Esophagus muscularis mucosa (tissue), 4 donors: ENCODE measurements around the gene DLG4. TPM values are rescaled to one million over a fixed set of nuclear protein-coding genes. Genes with fewer than 3 reads are reported as not detected.
A peak's percentile ranks its signal among the peaks of the same experiment; 100 is the strongest.
"Not testable (repeated sequence)": the region's sequence is repeated elsewhere in the genome, so short reads cannot be mapped to it uniquely, and the experiment has no call there.

ENCODE experiments used
- DNase-seq: peaks from one replicate; pipeline ENCODE4 v3.0.0-alpha.2; 2017; ENCODE audit errors: extremely low spot score
- H3K27ac ChIP-seq, 4 donors: fragments of 200-600 bp; sonication (generic); replicated peaks in 1 of 4; 1 replicate in 3 of 4; 2 replicates in 1 of 4; pipeline ENCODE4 v1.5.1; 2016 to 2019; ENCODE audit warnings: mild to moderate bottlenecking in 1 of 4
- H3K27me3 ChIP-seq, 4 donors: fragments of 200-600 bp; sonication (generic); one replicate each; pipeline versions ENCODE4 v1.5.1 to v1.6.0; 2016 to 2019
- H3K36me3 ChIP-seq, 4 donors: fragments of 200-600 bp; sonication (generic); one replicate each; pipeline ENCODE4 v1.5.1; 2016 to 2019
- H3K4me1 ChIP-seq, 4 donors: fragments of 200-600 bp; sonication (generic); one replicate each; pipeline ENCODE4 v1.5.1; 2016 to 2019
- H3K4me3 ChIP-seq, 4 donors: fragments of 200-600 bp; sonication (generic); 1 replicate in 2 of 4; 2 replicates in 2 of 4; pipeline ENCODE4 v1.5.1; 2016 to 2019; ENCODE audit warnings: mild to moderate bottlenecking in 4 of 4, moderate library complexity in 1 of 4
- H3K9me3 ChIP-seq, 4 donors: fragments of 200-600 bp; sonication (generic); 1 replicate in 3 of 4; 2 replicates in 1 of 4; pipeline ENCODE4 v1.5.1; 2016 to 2019
- EP300 ChIP-seq: sonication (generic); formaldehyde crosslinking; IDR thresholded peaks from one replicate; pipeline ENCODE4 v1.6.1; 2017; ENCODE audit warnings: antibody characterized with exemption
- POLR2A ChIP-seq: fragments of 450-650 bp; IDR thresholded peaks from one replicate; pipeline ENCODE4 v1.6.1; 2017; ENCODE audit warnings: antibody characterized with exemption, moderate library complexity, mild to moderate bottlenecking, low read depth
- POLR2AphosphoS5 ChIP-seq, 2 donors: sonication (generic); formaldehyde crosslinking; IDR thresholded peaks; one replicate each; pipeline ENCODE4 v1.6.1; 2017; ENCODE audit warnings: antibody characterized with exemption in 2 of 2
- WGBS: methylation state at CpG from one replicate; pipeline ENCODE4 v1.1.5; 2018; 5-methylcytosine and 5-hydroxymethylcytosine counted together
- intact Hi-C: fragments of 100-400 bp; cut with DNase I; formaldehyde crosslinking; loops from one replicate; pipeline ENCODE4 v1.15.1; 2023
- total RNA-seq, 4 donors: library from RNA; depleted of rRNA; stranded (reverse); fragments of >200 nt; gene quantifications; one replicate each; pipeline versions ENCODE4 v1.1.0 to v1.2.1, GENCODE V29; 2016
- TF ChIP-seq, protein P1 (sequence below), 3 experiments: fragments of 200-600 bp in 2 of 3; fragments of 450-650 bp in 1 of 3; sonication (generic) in 2 of 3; IDR thresholded peaks; one replicate each; pipeline ENCODE4 v1.5.1; 2017 to 2019; ENCODE audit warnings: antibody characterized with exemption in 3 of 3, mild to moderate bottlenecking in 2 of 3, moderate library complexity in 1 of 3

Gene DLG4
- total RNA-seq, 4 donors from 2014 or later: 12.3 to 21.4 (median 16.5) TPM

DNA sequence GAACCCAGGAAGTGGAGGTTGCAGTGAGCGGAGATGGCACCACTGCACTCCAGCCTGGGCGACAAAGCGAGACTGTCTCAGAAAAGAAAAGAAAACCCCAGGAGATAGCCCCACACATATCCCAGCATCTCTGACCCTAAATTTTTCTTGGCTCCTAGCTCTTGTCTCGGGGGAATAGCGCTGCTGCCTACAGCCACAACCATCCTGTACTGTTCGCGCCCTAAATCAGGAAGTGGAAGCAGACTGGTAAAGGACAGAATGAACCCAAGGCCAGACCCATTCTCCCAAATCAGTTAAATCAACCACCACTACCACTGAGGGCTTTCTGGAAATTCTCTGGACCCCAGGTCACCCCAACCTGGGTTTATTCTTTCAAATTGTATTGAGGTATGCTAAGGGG is 30.2 kb upstream of the DLG4 start:
- Histone ChIP-seq H3K9me3 (no peaks in the 10 kb centered on the region), H3K27me3 (no peaks in the 10 kb centered on the region), H3K27ac (peak overlapping the region in 3 of 4 donors; percentile 98 to 100 (median 99)), H3K36me3 (peaks cover 24 to 34% (median 32%) of the 10 kb centered on the region in 4 donors), H3K4me3 (peak overlapping the region; percentile 78 to 98 (median 96)), H3K4me1 (peaks cover 36 to 52% (median 45%) of the 10 kb centered on the region in 4 donors)
- WGBS: 86% methylated on average over 7 of the region's 7 CpGs
- intact Hi-C loops: loop anchor here (10.0 kb wide), 1 partner anchor 305 kb away; the partner anchor contains the start of gene TNFSF13
- DNase-seq: no peak
- TF ChIP-seq, protein P1, sequence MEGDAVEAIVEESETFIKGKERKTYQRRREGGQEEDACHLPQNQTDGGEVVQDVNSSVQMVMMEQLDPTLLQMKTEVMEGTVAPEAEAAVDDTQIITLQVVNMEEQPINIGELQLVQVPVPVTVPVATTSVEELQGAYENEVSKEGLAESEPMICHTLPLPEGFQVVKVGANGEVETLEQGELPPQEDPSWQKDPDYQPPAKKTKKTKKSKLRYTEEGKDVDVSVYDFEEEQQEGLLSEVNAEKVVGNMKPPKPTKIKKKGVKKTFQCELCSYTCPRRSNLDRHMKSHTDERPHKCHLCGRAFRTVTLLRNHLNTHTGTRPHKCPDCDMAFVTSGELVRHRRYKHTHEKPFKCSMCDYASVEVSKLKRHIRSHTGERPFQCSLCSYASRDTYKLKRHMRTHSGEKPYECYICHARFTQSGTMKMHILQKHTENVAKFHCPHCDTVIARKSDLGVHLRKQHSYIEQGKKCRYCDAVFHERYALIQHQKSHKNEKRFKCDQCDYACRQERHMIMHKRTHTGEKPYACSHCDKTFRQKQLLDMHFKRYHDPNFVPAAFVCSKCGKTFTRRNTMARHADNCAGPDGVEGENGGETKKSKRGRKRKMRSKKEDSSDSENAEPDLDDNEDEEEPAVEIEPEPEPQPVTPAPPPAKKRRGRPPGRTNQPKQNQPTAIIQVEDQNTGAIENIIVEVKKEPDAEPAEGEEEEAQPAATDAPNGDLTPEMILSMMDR (IDR thresholded peaks at IDR 0.05): no peak
- no peak for TF ChIP-seq EP300
- no peak for TF ChIP-seq POLR2A

DNA sequence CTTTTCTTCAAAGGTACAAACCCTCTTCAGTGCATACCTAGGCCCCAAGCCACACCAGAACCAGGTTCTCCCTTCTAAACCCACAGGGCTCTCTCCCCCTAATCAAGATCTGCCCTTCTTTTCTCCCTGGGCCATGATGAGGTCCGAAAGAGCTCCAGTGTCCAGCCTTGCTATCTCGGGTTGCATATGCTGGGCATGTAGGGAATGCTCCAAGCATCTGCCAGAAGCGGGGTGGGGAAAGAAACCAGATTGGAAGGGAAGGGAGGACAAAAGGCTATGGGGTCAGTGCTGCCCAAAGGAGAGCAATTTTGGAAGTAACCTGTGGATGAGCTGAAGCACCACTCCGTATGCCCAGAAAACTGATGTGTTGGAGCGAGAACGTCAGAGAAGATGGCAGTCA is 29.6 kb upstream of the DLG4 start:
- 75% methylated on average over 6 of the region's 6 CpGs for WGBS
- TF ChIP-seq, protein P1 (IDR thresholded peaks at IDR 0.05): no peak
- TF ChIP-seq POLR2A: no peak
- no peak for TF ChIP-seq POLR2AphosphoS5 (IDR thresholded peaks at IDR 0.05)
- no peak for TF ChIP-seq EP300
- no peak for DNase-seq
- Histone ChIP-seq H3K4me1 (peaks cover 36 to 53% (median 45%) of the 10 kb centered on the region in 4 donors), H3K9me3 (no peaks in the 10 kb centered on the region), H3K27ac (peak overlapping the region in 1 of 4 donors; percentile 10), H3K27me3 (no peaks in the 10 kb centered on the region), H3K4me3 (peak overlapping the region in 1 of 4 donors; percentile 95), H3K36me3 (peaks cover 24 to 34% (median 32%) of the 10 kb centered on the region in 4 donors)
- intact Hi-C loops: no loop called here

DNA sequence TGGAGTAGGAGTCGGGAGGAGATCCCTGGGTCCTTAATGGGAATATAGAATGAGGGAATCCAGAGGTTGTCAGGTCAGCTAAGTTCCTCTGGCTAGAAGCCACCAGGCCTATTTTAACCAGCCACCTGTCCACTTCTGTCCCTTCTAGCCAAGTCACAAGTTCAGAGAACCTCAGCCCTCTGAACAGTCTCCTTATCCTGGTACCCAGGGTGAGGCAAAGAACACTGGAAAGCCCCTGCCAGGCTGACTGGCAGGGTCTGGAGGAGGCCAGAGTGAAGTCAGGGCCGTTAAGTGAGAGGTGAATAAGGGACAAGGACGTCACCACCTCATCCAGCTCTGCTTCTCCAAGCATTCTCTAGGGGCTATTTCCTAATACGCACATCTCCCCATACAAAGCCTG is 29.2 kb upstream of the DLG4 start:
- Histone ChIP-seq H3K27ac (peak overlapping the region in 1 of 4 donors; percentile 10), H3K4me1 (peaks cover 39 to 56% (median 49%) of the 10 kb centered on the region in 4 donors), H3K36me3 (peaks cover 28 to 35% (median 34%) of the 10 kb centered on the region in 4 donors), H3K9me3 (no peaks in the 10 kb centered on the region), H3K27me3 (no peaks in the 10 kb centered on the region), H3K4me3 (no peak overlapping the region)
- intact Hi-C loops: no loop called here
- 65% methylated on average over 4 of the region's 4 CpGs for WGBS
- no peak for DNase-seq
- TF ChIP-seq, protein P1 (IDR thresholded peaks at IDR 0.05): no peak
- TF ChIP-seq POLR2A: no peak
- no peak for TF ChIP-seq POLR2AphosphoS5 (IDR thresholded peaks at IDR 0.05)
- no peak for TF ChIP-seq EP300

DNA sequence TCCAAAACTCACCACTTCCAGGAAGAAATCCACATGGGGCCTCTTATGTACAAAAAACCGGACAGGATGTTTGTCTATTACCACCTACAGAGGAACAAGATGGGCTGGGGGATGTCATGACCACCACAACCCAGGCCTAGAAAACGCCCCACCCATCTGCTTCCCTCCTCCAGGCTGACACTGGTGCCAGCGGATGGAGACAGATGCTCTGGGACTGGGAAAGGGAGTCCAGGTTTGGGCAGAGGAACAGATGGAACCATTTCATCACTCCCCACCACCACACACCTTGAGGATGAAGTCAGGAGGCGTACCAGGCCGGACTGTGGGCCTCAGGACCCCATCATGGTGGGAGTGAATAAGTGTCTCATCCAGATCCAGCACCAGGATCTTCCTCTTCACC is 27.1 kb upstream of the DLG4 start:
- 81% methylated on average over 5 of the region's 5 CpGs for WGBS
- no peaks in the 10 kb centered on the region for H3K9me3 ChIP-seq
- intact Hi-C loops: no loop called here
- peaks cover 28 to 37% (median 35%) of the 10 kb centered on the region in 4 donors for H3K36me3 ChIP-seq
- no peak for TF ChIP-seq POLR2A
- no peak for TF ChIP-seq EP300
- TF ChIP-seq POLR2AphosphoS5 (IDR thresholded peaks at IDR 0.05): no peak
- TF ChIP-seq, protein P1 (IDR thresholded peaks at IDR 0.05): no peak
- no peak for DNase-seq
- no peak overlapping the region for H3K4me3 ChIP-seq
- peaks cover 36 to 51% (median 44%) of the 10 kb centered on the region in 4 donors for H3K4me1 ChIP-seq
- no peaks in the 10 kb centered on the region for H3K27me3 ChIP-seq
- H3K27ac ChIP-seq: no peak overlapping the region

DNA sequence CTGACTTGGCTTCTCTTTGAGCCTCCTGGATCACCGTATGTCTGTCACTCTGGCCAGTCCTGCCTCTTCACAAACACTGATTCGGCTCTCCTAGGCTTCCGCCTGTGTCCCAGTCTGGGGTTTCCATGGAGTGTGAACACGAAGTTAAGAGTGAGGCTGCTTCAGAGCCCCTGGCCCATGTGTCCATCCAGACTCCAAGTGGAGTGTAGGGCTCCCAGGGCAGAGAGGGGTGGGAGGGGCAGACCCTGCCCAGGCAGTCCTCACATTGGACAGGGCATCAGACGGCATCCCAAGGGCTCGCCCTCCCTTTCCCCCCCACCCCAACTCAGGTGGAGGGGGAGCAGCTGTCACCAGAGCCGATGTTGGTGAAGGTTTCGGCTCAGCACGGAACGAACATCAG is 24.2 kb upstream of the DLG4 start:
- H3K27me3 ChIP-seq, DNase-seq, H3K9me3 ChIP-seq, intact Hi-C loops: not testable (repeated sequence)
- H3K36me3 ChIP-seq: peaks cover 34 to 50% (median 49%) of the 10 kb centered on the region in 4 donors
- H3K4me3 ChIP-seq: peak overlapping the region in 1 of 4 donors; percentile 94
- peak overlapping the region; percentile 97 to 99 (median 97) for H3K27ac ChIP-seq
- WGBS: 78% methylated on average over 10 of the region's 10 CpGs
- H3K4me1 ChIP-seq: peaks cover 34 to 48% (median 43%) of the 10 kb centered on the region in 4 donors
